HepG2 (cell line): ENCODE results near the gene C20orf96. TPM values are rescaled to one million over a fixed set of nuclear protein-coding genes. Genes with fewer than 3 reads are reported as not detected.

ENCODE experiments used
- ERF ChIP-seq: IDR thresholded peaks from 2 replicates; pipeline ENCODE4 v1.6.1; 2018; ENCODE audit warnings: missing biosample characterization, missing genetic modification reagents
- MXI1 ChIP-seq: IDR thresholded peaks from 3 replicates; pipeline ENCODE4 v1.6.1; 2012; ENCODE audit warnings: low read depth, low read length, inconsistent platforms, borderline replicate concordance
- RNF2 ChIP-seq: fragments of 450-650 bp; conservative IDR thresholded peaks from 2 replicates; pipeline ENCODE4 v1.6.1; 2016; ENCODE audit warnings: low read depth
- STAT5B ChIP-seq: sonication (generic); formaldehyde crosslinking; IDR thresholded peaks from 2 replicates; pipeline ENCODE4 v1.4.0; 2020; ENCODE audit warnings: missing genetic modification reagents
- ZBTB21 ChIP-seq: sonication (generic); formaldehyde crosslinking; IDR thresholded peaks from 2 replicates; pipeline ENCODE4 v1.4.0; 2020; ENCODE audit warnings: missing genetic modification reagents
- ZFP36L1 ChIP-seq: sonication (generic); formaldehyde crosslinking; IDR thresholded peaks from 2 replicates; pipeline ENCODE4 v1.8.0; 2022; ENCODE audit warnings: mild to moderate bottlenecking, missing genetic modification reagents, moderate library complexity
- ZFP36L2 ChIP-seq: sonication (generic); formaldehyde crosslinking; IDR thresholded peaks from 2 replicates; pipeline ENCODE4 v1.4.0; 2020; ENCODE audit warnings: missing genetic modification reagents
- ZNF160 ChIP-seq: sonication (generic); formaldehyde crosslinking; IDR thresholded peaks from 2 replicates; pipeline ENCODE4 v1.8.0; 2022; ENCODE audit warnings: mild to moderate bottlenecking, inconsistent platforms, missing genetic modification reagents
- ZNF451 ChIP-seq: sonication (generic); formaldehyde crosslinking; IDR thresholded peaks from 2 replicates; pipeline ENCODE4 v1.5.0; 2020; ENCODE audit warnings: mild to moderate bottlenecking, missing genetic modification reagents
- ZNF678 ChIP-seq: sonication (generic); formaldehyde crosslinking; IDR thresholded peaks from 2 replicates; pipeline ENCODE4 v1.4.0; 2020; ENCODE audit warnings: mild to moderate bottlenecking, missing genetic modification reagents
- ZNF746 ChIP-seq: sonication (generic); formaldehyde crosslinking; IDR thresholded peaks from 2 replicates; pipeline ENCODE4 v1.8.0; 2022; ENCODE audit warnings: mild to moderate bottlenecking, missing genetic modification reagents
- ZNF766 ChIP-seq: sonication (generic); formaldehyde crosslinking; IDR thresholded peaks from 2 replicates; pipeline ENCODE4 v1.5.0; 2020; ENCODE audit warnings: missing genetic modification reagents, borderline replicate concordance
- ZNF891 ChIP-seq: sonication (generic); formaldehyde crosslinking; IDR thresholded peaks from 2 replicates; pipeline ENCODE4 v1.5.0; 2020; ENCODE audit warnings: mild to moderate bottlenecking, missing genetic modification reagents
- polyA plus RNA-seq, 8 experiments: library from polyadenylated mRNA; depleted of rRNA in 3 of 8; stranded (reverse) in 7 of 8; unstranded in 1 of 8; fragments of >200 nt; fragmentation: Illumina TruSeq in 4 of 8; extraction: Trizol in 4 of 8; gene quantifications; 2 replicates each; pipeline versions ENCODE4 v1.2.1 to v1.2.3, GENCODE V29; 2011 to 2016; ENCODE audit warnings: low read depth in 4 of 8, missing spikeins in 1 of 8, mixed read lengths in 1 of 8; ENCODE audit not compliant: insufficient read depth in 1 of 8
- total RNA-seq, 5 experiments: library from RNA; depleted of rRNA; stranded (reverse); fragments of >200 nt; fragmentation: Illumina TruSeq; extraction: Trizol; gene quantifications; 2 replicates each; pipeline ENCODE4 v1.2.3, GENCODE V29; 2016; ENCODE audit warnings: low read depth in 1 of 5
- TF ChIP-seq, protein P1 (sequence below): sonication (generic); formaldehyde crosslinking; IDR thresholded peaks from 2 replicates; pipeline ENCODE4 v1.9.0; 2021; ENCODE audit warnings: missing genetic modification reagents, mild to moderate bottlenecking, borderline replicate concordance
- TF ChIP-seq, protein P2 (sequence below): IDR thresholded peaks from 2 replicates; pipeline ENCODE4 v1.6.1; 2016; ENCODE audit warnings: low read depth, missing genetic modification reagents, missing compliant biosample characterization
- TF ChIP-seq, protein P3 (sequence below): fragments of 450-650 bp; IDR thresholded peaks from 2 replicates; pipeline ENCODE4 v1.6.1; 2017
- TF ChIP-seq, protein P4 (sequence below): sonication (generic); formaldehyde crosslinking; IDR thresholded peaks from 2 replicates; pipeline ENCODE4 v1.8.0; 2022; ENCODE audit warnings: missing genetic modification reagents, mild to moderate bottlenecking, borderline replicate concordance
- TF ChIP-seq, protein P5 (sequence below): sonication (generic); formaldehyde crosslinking; IDR thresholded peaks from 2 replicates; pipeline ENCODE4 v1.4.0; 2020; ENCODE audit warnings: missing genetic modification reagents, borderline replicate concordance

C20orf96 gene
- total and polyA plus RNA-seq, 2 of the 13 experiments (the other 11 are each of a cell fraction or from before 2014, with no cell fraction given): 3.8 to 20.6 TPM

- TF ChIP-seq, protein P1, sequence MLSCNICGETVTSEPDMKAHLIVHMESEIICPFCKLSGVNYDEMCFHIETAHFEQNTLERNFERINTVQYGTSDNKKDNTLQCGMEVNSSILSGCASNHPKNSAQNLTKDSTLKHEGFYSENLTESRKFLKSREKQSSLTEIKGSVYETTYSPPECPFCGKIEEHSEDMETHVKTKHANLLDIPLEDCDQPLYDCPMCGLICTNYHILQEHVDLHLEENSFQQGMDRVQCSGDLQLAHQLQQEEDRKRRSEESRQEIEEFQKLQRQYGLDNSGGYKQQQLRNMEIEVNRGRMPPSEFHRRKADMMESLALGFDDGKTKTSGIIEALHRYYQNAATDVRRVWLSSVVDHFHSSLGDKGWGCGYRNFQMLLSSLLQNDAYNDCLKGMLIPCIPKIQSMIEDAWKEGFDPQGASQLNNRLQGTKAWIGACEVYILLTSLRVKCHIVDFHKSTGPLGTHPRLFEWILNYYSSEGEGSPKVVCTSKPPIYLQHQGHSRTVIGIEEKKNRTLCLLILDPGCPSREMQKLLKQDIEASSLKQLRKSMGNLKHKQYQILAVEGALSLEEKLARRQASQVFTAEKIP (CRISPR knock-in tag): no peak
- TF ChIP-seq, protein P2, sequence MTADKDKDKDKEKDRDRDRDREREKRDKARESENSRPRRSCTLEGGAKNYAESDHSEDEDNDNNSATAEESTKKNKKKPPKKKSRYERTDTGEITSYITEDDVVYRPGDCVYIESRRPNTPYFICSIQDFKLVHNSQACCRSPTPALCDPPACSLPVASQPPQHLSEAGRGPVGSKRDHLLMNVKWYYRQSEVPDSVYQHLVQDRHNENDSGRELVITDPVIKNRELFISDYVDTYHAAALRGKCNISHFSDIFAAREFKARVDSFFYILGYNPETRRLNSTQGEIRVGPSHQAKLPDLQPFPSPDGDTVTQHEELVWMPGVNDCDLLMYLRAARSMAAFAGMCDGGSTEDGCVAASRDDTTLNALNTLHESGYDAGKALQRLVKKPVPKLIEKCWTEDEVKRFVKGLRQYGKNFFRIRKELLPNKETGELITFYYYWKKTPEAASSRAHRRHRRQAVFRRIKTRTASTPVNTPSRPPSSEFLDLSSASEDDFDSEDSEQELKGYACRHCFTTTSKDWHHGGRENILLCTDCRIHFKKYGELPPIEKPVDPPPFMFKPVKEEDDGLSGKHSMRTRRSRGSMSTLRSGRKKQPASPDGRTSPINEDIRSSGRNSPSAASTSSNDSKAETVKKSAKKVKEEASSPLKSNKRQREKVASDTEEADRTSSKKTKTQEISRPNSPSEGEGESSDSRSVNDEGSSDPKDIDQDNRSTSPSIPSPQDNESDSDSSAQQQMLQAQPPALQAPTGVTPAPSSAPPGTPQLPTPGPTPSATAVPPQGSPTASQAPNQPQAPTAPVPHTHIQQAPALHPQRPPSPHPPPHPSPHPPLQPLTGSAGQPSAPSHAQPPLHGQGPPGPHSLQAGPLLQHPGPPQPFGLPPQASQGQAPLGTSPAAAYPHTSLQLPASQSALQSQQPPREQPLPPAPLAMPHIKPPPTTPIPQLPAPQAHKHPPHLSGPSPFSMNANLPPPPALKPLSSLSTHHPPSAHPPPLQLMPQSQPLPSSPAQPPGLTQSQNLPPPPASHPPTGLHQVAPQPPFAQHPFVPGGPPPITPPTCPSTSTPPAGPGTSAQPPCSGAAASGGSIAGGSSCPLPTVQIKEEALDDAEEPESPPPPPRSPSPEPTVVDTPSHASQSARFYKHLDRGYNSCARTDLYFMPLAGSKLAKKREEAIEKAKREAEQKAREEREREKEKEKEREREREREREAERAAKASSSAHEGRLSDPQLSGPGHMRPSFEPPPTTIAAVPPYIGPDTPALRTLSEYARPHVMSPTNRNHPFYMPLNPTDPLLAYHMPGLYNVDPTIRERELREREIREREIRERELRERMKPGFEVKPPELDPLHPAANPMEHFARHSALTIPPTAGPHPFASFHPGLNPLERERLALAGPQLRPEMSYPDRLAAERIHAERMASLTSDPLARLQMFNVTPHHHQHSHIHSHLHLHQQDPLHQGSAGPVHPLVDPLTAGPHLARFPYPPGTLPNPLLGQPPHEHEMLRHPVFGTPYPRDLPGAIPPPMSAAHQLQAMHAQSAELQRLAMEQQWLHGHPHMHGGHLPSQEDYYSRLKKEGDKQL (CRISPR knock-in tag): peak; percentile 92
- TF ChIP-seq, protein P3, sequence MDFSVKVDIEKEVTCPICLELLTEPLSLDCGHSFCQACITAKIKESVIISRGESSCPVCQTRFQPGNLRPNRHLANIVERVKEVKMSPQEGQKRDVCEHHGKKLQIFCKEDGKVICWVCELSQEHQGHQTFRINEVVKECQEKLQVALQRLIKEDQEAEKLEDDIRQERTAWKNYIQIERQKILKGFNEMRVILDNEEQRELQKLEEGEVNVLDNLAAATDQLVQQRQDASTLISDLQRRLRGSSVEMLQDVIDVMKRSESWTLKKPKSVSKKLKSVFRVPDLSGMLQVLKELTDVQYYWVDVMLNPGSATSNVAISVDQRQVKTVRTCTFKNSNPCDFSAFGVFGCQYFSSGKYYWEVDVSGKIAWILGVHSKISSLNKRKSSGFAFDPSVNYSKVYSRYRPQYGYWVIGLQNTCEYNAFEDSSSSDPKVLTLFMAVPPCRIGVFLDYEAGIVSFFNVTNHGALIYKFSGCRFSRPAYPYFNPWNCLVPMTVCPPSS: no peak
- TF ChIP-seq ZNF766 (CRISPR knock-in tag) (peak; percentile 93; the same call in 1 of the 2 replicates), ZNF451 (CRISPR knock-in tag) (peak; percentile 99), STAT5B (CRISPR knock-in tag) (peak; percentile 66; the same call in 1 of the 2 replicates), ZNF746 (CRISPR knock-in tag) (peak; percentile 94; the same call in 1 of the 2 replicates), ZBTB21 (CRISPR knock-in tag) (no peak), ZFP36L1 (CRISPR knock-in tag) (peak; percentile 94), ZFP36L2 (CRISPR knock-in tag) (0 out of 2 replicates have a peak, but pooled peaks have one; percentile 33), ERF (CRISPR knock-in tag) (peak; percentile 96), ZNF160 (CRISPR knock-in tag) (peak; percentile 96), RNF2 (peak; percentile 99), MXI1 (peak; percentile 100), ZNF678 (CRISPR knock-in tag) (peak; percentile 98), ZNF891 (CRISPR knock-in tag) (peak; percentile 99)
- TF ChIP-seq, protein P4, sequence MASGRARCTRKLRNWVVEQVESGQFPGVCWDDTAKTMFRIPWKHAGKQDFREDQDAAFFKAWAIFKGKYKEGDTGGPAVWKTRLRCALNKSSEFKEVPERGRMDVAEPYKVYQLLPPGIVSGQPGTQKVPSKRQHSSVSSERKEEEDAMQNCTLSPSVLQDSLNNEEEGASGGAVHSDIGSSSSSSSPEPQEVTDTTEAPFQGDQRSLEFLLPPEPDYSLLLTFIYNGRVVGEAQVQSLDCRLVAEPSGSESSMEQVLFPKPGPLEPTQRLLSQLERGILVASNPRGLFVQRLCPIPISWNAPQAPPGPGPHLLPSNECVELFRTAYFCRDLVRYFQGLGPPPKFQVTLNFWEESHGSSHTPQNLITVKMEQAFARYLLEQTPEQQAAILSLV: peak; percentile 98
- TF ChIP-seq, protein P5, sequence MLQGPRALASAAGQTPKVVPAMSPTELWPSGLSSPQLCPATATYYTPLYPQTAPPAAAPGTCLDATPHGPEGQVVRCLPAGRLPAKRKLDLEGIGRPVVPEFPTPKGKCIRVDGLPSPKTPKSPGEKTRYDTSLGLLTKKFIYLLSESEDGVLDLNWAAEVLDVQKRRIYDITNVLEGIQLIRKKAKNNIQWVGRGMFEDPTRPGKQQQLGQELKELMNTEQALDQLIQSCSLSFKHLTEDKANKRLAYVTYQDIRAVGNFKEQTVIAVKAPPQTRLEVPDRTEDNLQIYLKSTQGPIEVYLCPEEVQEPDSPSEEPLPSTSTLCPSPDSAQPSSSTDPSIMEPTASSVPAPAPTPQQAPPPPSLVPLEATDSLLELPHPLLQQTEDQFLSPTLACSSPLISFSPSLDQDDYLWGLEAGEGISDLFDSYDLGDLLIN (CRISPR knock-in tag): peak; percentile 97; the same call in 1 of the 2 replicates
Measured at GRCh38 chr20:324177-325044, 33.9 kb upstream of the C20orf96 start (continued).
